ENCODE results near the gene IL1RAPL2.

- no peak for TF ChIP-seq EP300 (IDR thresholded peaks at IDR 0.05; ENCODE audit: borderline replicate concordance in 1 of 2, control insufficient read depth in 1 of 2, low read depth in 2 of 2, low read length in 2 of 2)
- TF ChIP-seq E2F8 (IDR thresholded peaks at IDR 0.05; ENCODE audit: low read depth, partially characterized antibody) = no peak
- no peak for TF ChIP-seq USF2 (IDR thresholded peaks at IDR 0.05; ENCODE audit: borderline replicate concordance, low read depth, low read length)
- no peak for TF ChIP-seq HDAC2 (IDR thresholded peaks at IDR 0.05)
- TF ChIP-seq TAF1 (IDR thresholded peaks at IDR 0.05; ENCODE audit: borderline replicate concordance, low read depth, low read length) = no peak
- TF ChIP-seq SREBF2 (IDR thresholded peaks at IDR 0.05; ENCODE audit: low read length) = no peak
- no peak for TF ChIP-seq JUND (IDR thresholded peaks at IDR 0.05; ENCODE audit: low read depth, low read length)
- TF ChIP-seq POLR2AphosphoS5 (IDR thresholded peaks at IDR 0.05; ENCODE audit: low read length) = no peak
- no peak for TF ChIP-seq FOS (IDR thresholded peaks at IDR 0.05; ENCODE audit: borderline replicate concordance, extremely low read depth, insufficient read length)
- TF ChIP-seq CTCF (IDR thresholded peaks at IDR 0.05 in 2 of 3, conservative IDR thresholded peaks at IDR 0.05 in 1 of 3; ENCODE audit: control insufficient read depth in 2 of 3, extremely low read depth in 1 of 3, insufficient read depth in 1 of 3, low read depth in 3 of 3, low read length in 3 of 3) = no peak
- TF ChIP-seq CHD4 (IDR thresholded peaks at IDR 0.05) = no peak
- no peak for TF ChIP-seq NKRF (conservative IDR thresholded peaks at IDR 0.05)
- TF ChIP-seq MAX (IDR thresholded peaks at IDR 0.05; ENCODE audit: low read depth, low read length) = no peak
- no peak for TF ChIP-seq BACH1 (IDR thresholded peaks at IDR 0.05; ENCODE audit: borderline replicate concordance)
These were observed 1068.2 kb downstream of the IL1RAPL2 start for GRCh38 chrX:105634180-105634579.
